HCT116 (cell line): ENCODE data around the gene MEIS2. TPM values are rescaled to one million over a fixed set of nuclear protein-coding genes. Genes with fewer than 3 reads are reported as not detected.

Experiments
- ATAC-seq: fragments of 200-7000 bp; cut with Tn5 transposase; 2 replicates; pipeline ENCODE4 v1.9.1; 2020; ENCODE audit warnings: mild to moderate bottlenecking, moderate library complexity
- BruUV-seq: library from RNA; stranded (reverse); fragments of 400-500 nt; replicated peaks from 2 replicates; lab custom pipeline; 2021; lab: Mats Ljungman, UMichigan
- CTCF ChIA-PET: fragments of 300-600 bp; sonication (Branson Sonifier 250); formaldehyde crosslinking; loops from one replicate; lab custom pipeline; 2021; ENCODE audit warnings: antibody characterized with exemption; lab: Charles Lee
- POLR2A ChIA-PET: fragments of 300-600, 350-600 bp; sonication (Branson Sonifier 250); formaldehyde crosslinking; loops from one replicate; lab custom pipeline; 2021; ENCODE audit warnings: antibody characterized with exemption; lab: Charles Lee
- RAD21 ChIA-PET, 2 experiments: fragments of 300-600 bp; sonication (Branson Sonifier 250); formaldehyde crosslinking; loops; one replicate each; lab custom pipeline; 2023; ENCODE audit warnings: low total read pairs in 2 of 2; ENCODE audit not compliant: uncharacterized antibody in 2 of 2, unreplicated experiment in 2 of 2, low non-redundant PET in 1 of 2; lab: Charles Lee
- DNase-seq: peaks from one replicate; pipeline ENCODE4 v3.0.0-alpha.2; 2010; ENCODE audit warnings: low read depth, low spot score
- H2AFZ ChIP-seq: fragments of 200-600 bp; shearing (Covaris generic), sonication (generic); 2 replicates; pipeline ENCODE4 v1.6.1; 2017; ENCODE audit warnings: low read depth, mixed run types, mixed read lengths, antibody characterized with exemption, low read length; ENCODE audit not compliant: poor library complexity, severe bottlenecking
- H3K27ac ChIP-seq: 2 replicates; pipeline ENCODE4 v1.5.1; 2012; ENCODE audit warnings: low read depth, low read length
- H3K27me3 ChIP-seq: fragments of 200-600 bp; sonication (generic); 2 replicates; pipeline ENCODE4 v1.6.1; 2016; ENCODE audit warnings: mixed run types, low read length, mixed read lengths; ENCODE audit not compliant: insufficient read depth
- H3K36me3 ChIP-seq, 2 experiments: fragments of 200-500 bp in 1 of 2; fragments of 200-600 bp in 1 of 2; sonication (Bioruptor generic) in 1 of 2; sonication (generic) in 1 of 2; 2 replicates each; pipeline versions ENCODE4 v1.5.1 to v1.6.1; 2014 to 2016; ENCODE audit warnings: low read length in 2 of 2, inconsistent platforms in 1 of 2, mixed read lengths in 1 of 2, mixed run types in 1 of 2; ENCODE audit not compliant: insufficient read depth in 2 of 2, control insufficient read depth in 1 of 2
- H3K4me1 ChIP-seq, 2 experiments: fragments of 200-600 bp in 1 of 2; sonication (generic) in 1 of 2; 2 replicates each; pipeline versions ENCODE4 v1.5.1 to v1.6.1; 2012 to 2017; ENCODE audit warnings: low read length in 2 of 2, inconsistent platforms in 1 of 2, mild to moderate bottlenecking in 1 of 2, mixed read lengths in 1 of 2, mixed run types in 1 of 2, moderate library complexity in 1 of 2; ENCODE audit not compliant: insufficient read depth in 2 of 2, control insufficient read depth in 1 of 2
- H3K4me2 ChIP-seq: fragments of 200-600 bp; sonication (generic); 2 replicates; pipeline ENCODE4 v1.6.1; 2017; ENCODE audit warnings: mixed run types, low read length, mixed read lengths
- H3K4me3 ChIP-seq, 2 experiments: fragments of 200-600 bp in 1 of 2; sonication (generic) in 1 of 2; replicated peaks in 1 of 2; 2 replicates each; pipeline ENCODE4 v1.5.1; 2011 to 2016; ENCODE audit warnings: low read length in 2 of 2, control low read depth in 1 of 2, low read depth in 1 of 2, mild to moderate bottlenecking in 1 of 2, mixed read lengths in 1 of 2, mixed run types in 1 of 2
- H3K79me2 ChIP-seq: fragments of 200-600 bp; sonication (generic); 2 replicates; pipeline ENCODE4 v1.6.1; 2017; ENCODE audit warnings: mild to moderate bottlenecking, mixed run types, low read length, moderate library complexity, mixed read lengths; ENCODE audit not compliant: insufficient read depth
- H3K9ac ChIP-seq: fragments of 200-600 bp; sonication (generic); 2 replicates; pipeline ENCODE4 v1.6.1; 2016; ENCODE audit warnings: low read length, mixed read lengths
- H3K9me2 ChIP-seq: fragments of 200-600 bp; sonication (generic), shearing (Covaris generic); 2 replicates; pipeline ENCODE4 v1.6.1; 2017; ENCODE audit warnings: mixed run types, mild to moderate bottlenecking, moderate library complexity; ENCODE audit not compliant: insufficient read depth
- H3K9me3 ChIP-seq, 2 experiments: fragments of 200-500 bp in 1 of 2; fragments of 200-600 bp in 1 of 2; sonication (Bioruptor generic) in 1 of 2; sonication (generic) in 1 of 2; 2 replicates each; pipeline ENCODE4 v1.6.1; 2014 to 2017; ENCODE audit warnings: low read length in 2 of 2, mixed read lengths in 2 of 2, inconsistent platforms in 1 of 2, low read depth in 1 of 2, mild to moderate bottlenecking in 1 of 2, mixed run types in 1 of 2, moderate library complexity in 1 of 2; ENCODE audit not compliant: control insufficient read depth in 1 of 2, insufficient read depth in 1 of 2
- H4K20me1 ChIP-seq: fragments of 200-600 bp; sonication (generic), shearing (Covaris generic); 2 replicates; pipeline ENCODE4 v1.6.1; 2017; ENCODE audit warnings: mixed run types, mild to moderate bottlenecking, moderate library complexity; ENCODE audit not compliant: insufficient read depth
- CEBPB ChIP-seq: IDR thresholded peaks from 2 replicates; pipeline ENCODE4 v1.6.1; 2012; ENCODE audit warnings: low read depth
- CTCF ChIP-seq, 3 experiments: fragments of 200-600 bp in 1 of 3; sonication (generic) in 1 of 3; IDR thresholded peaks in 2 of 3; conservative IDR thresholded peaks in 1 of 3; 2 replicates each; pipeline ENCODE4 v1.5.1; 2012 to 2017; ENCODE audit warnings: low read depth in 2 of 3, low read length in 2 of 3, antibody characterized with exemption in 1 of 3, borderline replicate concordance in 1 of 3, control low read depth in 1 of 3, mild to moderate bottlenecking in 1 of 3, mixed read lengths in 1 of 3, mixed run types in 1 of 3, moderate library complexity in 1 of 3; ENCODE audit not compliant: insufficient read depth in 1 of 3
- ELF1 ChIP-seq: IDR thresholded peaks from 2 replicates; pipeline ENCODE4 v1.6.1; 2012; ENCODE audit warnings: low read depth, borderline replicate concordance
- EZH2 ChIP-seq: fragments of 200-600 bp; sonication (generic); IDR thresholded peaks from 2 replicates; pipeline ENCODE4 v1.6.1; 2017; ENCODE audit warnings: antibody characterized with exemption, mixed run types
- FOSL1 ChIP-seq: IDR thresholded peaks from 2 replicates; pipeline ENCODE4 v1.6.1; 2012; ENCODE audit warnings: low read depth
- SIN3A ChIP-seq: IDR thresholded peaks from 2 replicates; pipeline ENCODE4 v1.6.1; 2012; ENCODE audit warnings: low read depth
- SP1 ChIP-seq: IDR thresholded peaks from 2 replicates; pipeline ENCODE4 v1.6.1; 2012; ENCODE audit warnings: low read depth
- ZBTB33 ChIP-seq: IDR thresholded peaks from 2 replicates; pipeline ENCODE4 v1.6.1; 2011; ENCODE audit warnings: mild to moderate bottlenecking, low read length, moderate library complexity; ENCODE audit not compliant: insufficient replicate concordance; ENCODE audit errors: extremely low read depth
- ZNF274 ChIP-seq: fragments of 200-500 bp; sonication (Bioruptor generic); IDR thresholded peaks from 2 replicates; pipeline ENCODE4 v1.6.1; 2014; ENCODE audit warnings: mild to moderate bottlenecking, low read depth, low read length, inconsistent platforms
- intact Hi-C: fragments of 100-400 bp; cut with micrococcal nuclease; formaldehyde crosslinking; loops from 2 replicates; pipeline ENCODE4 v1.10.0; 2022
- total RNA-seq: library from RNA; stranded (reverse); gene quantifications from one replicate; pipeline ENCODE4 v1.2.1, GENCODE V29; 2021; ENCODE audit not compliant: unreplicated experiment
- TF ChIP-seq, protein P1 (sequence below): IDR thresholded peaks from 2 replicates; pipeline ENCODE4 v1.6.1; 2012
- TF ChIP-seq, protein P2 (sequence below): IDR thresholded peaks from 2 replicates; pipeline ENCODE4 v1.6.1; 2012

MEIS2 gene
- total RNA-seq, 1 experiment from 2014 or later = 11.5 TPM

- no peaks in the 10 kb centered on the region for H3K79me2 ChIP-seq
- no peak overlapping the region for H3K4me2 ChIP-seq
- ChIA-PET CTCF (no interaction called here), POLR2A (no interaction called here), RAD21 (no interaction called here)
- no peak overlapping the region for H3K9ac ChIP-seq
- DNase-seq (no peak), ATAC-seq (no peak)
- no peak overlapping the region for H2AFZ ChIP-seq
- no peaks in the 10 kb centered on the region for H3K9me3 ChIP-seq
- H3K27ac ChIP-seq = no peak overlapping the region
- H3K4me1 ChIP-seq = no peaks in the 10 kb centered on the region
- TF ChIP-seq ZNF274 = no peak
- TF ChIP-seq CTCF (IDR thresholded peaks at IDR 0.05 in 2 of 3, conservative IDR thresholded peaks at IDR 0.05 in 1 of 3; ENCODE audit: borderline replicate concordance in 1 of 3, insufficient read depth in 1 of 3, low read depth in 2 of 3, low read length in 2 of 3) = no peak
- no peak for TF ChIP-seq ELF1
- TF ChIP-seq FOSL1 = no peak
- TF ChIP-seq SP1 = no peak
- TF ChIP-seq, protein P1, sequence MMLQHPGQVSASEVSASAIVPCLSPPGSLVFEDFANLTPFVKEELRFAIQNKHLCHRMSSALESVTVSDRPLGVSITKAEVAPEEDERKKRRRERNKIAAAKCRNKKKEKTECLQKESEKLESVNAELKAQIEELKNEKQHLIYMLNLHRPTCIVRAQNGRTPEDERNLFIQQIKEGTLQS = no peak
- no peak for TF ChIP-seq EZH2
- TF ChIP-seq CEBPB = no peak
- no peak for TF ChIP-seq ZBTB33
- TF ChIP-seq, protein P2, sequence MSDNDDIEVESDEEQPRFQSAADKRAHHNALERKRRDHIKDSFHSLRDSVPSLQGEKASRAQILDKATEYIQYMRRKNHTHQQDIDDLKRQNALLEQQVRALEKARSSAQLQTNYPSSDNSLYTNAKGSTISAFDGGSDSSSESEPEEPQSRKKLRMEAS = no peak
- TF ChIP-seq SIN3A = no peak
- no peak overlapping the region for H3K4me3 ChIP-seq
- no peaks in the 10 kb centered on the region for H4K20me1 ChIP-seq
- no peaks in the 10 kb centered on the region for H3K27me3 ChIP-seq
- no TSS peak for BruUV-seq
- H3K9me2 ChIP-seq = no peaks in the 10 kb centered on the region
- intact Hi-C loops = no loop called here
- no peaks in the 10 kb centered on the region for H3K36me3 ChIP-seq
Measured at GRCh38 chr15:36843822-36844221, 256.5 kb downstream of the MEIS2 start.
